ENCODE data around the gene TMEM101. TPM values are rescaled to one million over a fixed set of nuclear protein-coding genes. Genes with fewer than 3 reads are reported as not detected.

Gene TMEM101
- total and polyA plus RNA-seq, 2 donors (not counting 3 experiments of a cell fraction or from before 2014, with no cell fraction given): 30.4 to 60.2 TPM

DNA sequence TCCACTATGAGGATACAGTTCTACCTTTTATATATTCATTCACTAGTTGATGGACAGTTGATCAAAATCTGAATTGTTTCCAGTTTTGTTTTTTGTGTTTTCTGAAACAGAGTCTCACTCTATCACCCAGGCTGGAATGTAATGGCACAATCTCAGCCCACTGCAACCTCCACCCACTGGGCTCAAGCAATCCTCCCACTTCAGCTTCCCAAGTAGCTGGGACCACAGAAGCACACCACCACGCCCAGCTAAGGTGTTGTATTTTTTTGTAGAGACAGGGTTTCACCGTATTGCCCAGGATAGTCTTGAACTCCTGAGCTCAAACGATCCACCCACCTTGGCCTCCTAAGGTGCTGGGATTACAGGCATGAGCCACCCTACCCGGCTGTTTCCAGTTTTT, 30.7 kb upstream of the TMEM101 start:
- ChIA-PET POLR2A (no interaction called here), CTCF (interaction anchor here (3.3 kb wide), 1 partner anchor 70 kb away, joined by 34 read pairs; no protein-coding TSS in a partner anchor)
- no peak for TF ChIP-seq POLR2AphosphoS5 (IDR thresholded peaks at IDR 0.05; ENCODE audit: insufficient read depth, low read depth, low read length)
- TF ChIP-seq, protein P1, sequence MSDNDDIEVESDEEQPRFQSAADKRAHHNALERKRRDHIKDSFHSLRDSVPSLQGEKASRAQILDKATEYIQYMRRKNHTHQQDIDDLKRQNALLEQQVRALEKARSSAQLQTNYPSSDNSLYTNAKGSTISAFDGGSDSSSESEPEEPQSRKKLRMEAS (IDR thresholded peaks at IDR 0.05; ENCODE audit: insufficient read depth, insufficient read length): no peak
- no peak for TF ChIP-seq EZH2 (IDR thresholded peaks at IDR 0.05; ENCODE audit: borderline replicate concordance, low read depth, low read length, severe bottlenecking)
- H3K4me2 ChIP-seq (ENCODE audit: insufficient read depth, low read length): no peak overlapping the region
- H3K27ac ChIP-seq (ENCODE audit: insufficient read depth, low read depth, low read length): no peak overlapping the region
- no peak for FAIRE-seq
- peaks cover 4% of the 10 kb centered on the region for H4K20me1 ChIP-seq (replicated peaks; ENCODE audit: control insufficient read depth, extremely low read depth, insufficient read depth, low read length)
- no peak overlapping the region for H2AFZ ChIP-seq (ENCODE audit: low read depth, low read length)
- DNase-seq (ENCODE audit: low read depth, low spot score): no peak
- H3K27me3 ChIP-seq (ENCODE audit: control insufficient read depth in 2 of 2, insufficient read depth in 2 of 2, low read length in 2 of 2): no peaks in the 10 kb centered on the region
- H3K4me1 ChIP-seq (ENCODE audit: control insufficient read depth, extremely low read depth, insufficient read depth, low read length): peaks cover 9% of the 10 kb centered on the region
- no TSS peak for BruUV-seq (replicated peaks)
- no peak overlapping the region for H3K4me3 ChIP-seq (replicated peaks in 1 of 3; ENCODE audit: insufficient read depth in 1 of 3, low read depth in 1 of 3, low read length in 3 of 3)
- dilution Hi-C loops (cut with MboI; ENCODE audit: extremely low pct_ligation_motif_present, low sequenced_read_pairs) (no loop called here), intact Hi-C loops (cut with micrococcal nuclease) (no loop called here)
- no peak overlapping the region for H3K9ac ChIP-seq (replicated peaks; ENCODE audit: extremely low read depth, insufficient read depth, low read length)
- peaks cover 4 to 13% of the 10 kb centered on the region in 2 experiments for H3K36me3 ChIP-seq (ENCODE audit: control insufficient read depth in 2 of 2, extremely low read depth in 1 of 2, insufficient read depth in 2 of 2, low read length in 2 of 2)
- no peaks in the 10 kb centered on the region for H3K9me3 ChIP-seq (replicated peaks; ENCODE audit: control insufficient read depth, insufficient read depth, low read length)
- H3K9me1 ChIP-seq (replicated peaks; ENCODE audit: control insufficient read depth, extremely low read depth, insufficient read depth, low read length): no peaks in the 10 kb centered on the region
- peaks cover 73% of the 10 kb centered on the region for H3K79me2 ChIP-seq (ENCODE audit: control insufficient read depth, insufficient read depth, low read length)

DNA sequence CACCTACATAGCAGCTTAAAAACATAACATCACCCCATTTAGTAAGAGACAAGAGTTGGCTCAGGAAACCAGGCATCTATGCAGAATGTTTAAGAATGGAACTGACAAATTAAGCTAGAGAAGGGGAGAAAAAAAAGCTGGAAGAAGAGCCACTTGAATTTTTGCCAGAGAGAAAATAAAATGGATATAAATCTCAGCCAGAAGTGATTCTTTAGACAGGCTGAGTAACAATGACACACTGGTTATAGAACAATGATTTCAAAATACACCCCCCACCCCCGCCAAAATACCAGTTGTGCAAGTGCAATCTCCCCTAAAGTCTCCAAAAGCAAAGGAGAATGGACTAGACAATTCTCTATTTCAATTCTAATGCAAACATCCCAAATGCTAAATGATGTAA, 29.3 kb upstream of the TMEM101 start:
- TF ChIP-seq, protein P1 (IDR thresholded peaks at IDR 0.05; ENCODE audit: insufficient read depth, insufficient read length): no peak
- TF ChIP-seq FOS (IDR thresholded peaks at IDR 0.05; ENCODE audit: borderline replicate concordance, insufficient read depth, low read length) (no peak), POLR2A (IDR thresholded peaks at IDR 0.05; ENCODE audit: low read depth, low read length) (no peak), POLR2AphosphoS5 (IDR thresholded peaks at IDR 0.05; ENCODE audit: insufficient read depth, low read depth, low read length) (no peak), JUN (IDR thresholded peaks at IDR 0.05; ENCODE audit: borderline replicate concordance, insufficient read depth, insufficient read length, low read depth) (no peak), EZH2 (IDR thresholded peaks at IDR 0.05; ENCODE audit: borderline replicate concordance, low read depth, low read length, severe bottlenecking) (no peak), GATA2 (IDR thresholded peaks at IDR 0.05; ENCODE audit: insufficient read depth, insufficient read length, low read depth, low read length) (no peak), MYC (IDR thresholded peaks at IDR 0.05; ENCODE audit: low read depth, low read length) (no peak)
- TF ChIP-seq, protein P2, sequence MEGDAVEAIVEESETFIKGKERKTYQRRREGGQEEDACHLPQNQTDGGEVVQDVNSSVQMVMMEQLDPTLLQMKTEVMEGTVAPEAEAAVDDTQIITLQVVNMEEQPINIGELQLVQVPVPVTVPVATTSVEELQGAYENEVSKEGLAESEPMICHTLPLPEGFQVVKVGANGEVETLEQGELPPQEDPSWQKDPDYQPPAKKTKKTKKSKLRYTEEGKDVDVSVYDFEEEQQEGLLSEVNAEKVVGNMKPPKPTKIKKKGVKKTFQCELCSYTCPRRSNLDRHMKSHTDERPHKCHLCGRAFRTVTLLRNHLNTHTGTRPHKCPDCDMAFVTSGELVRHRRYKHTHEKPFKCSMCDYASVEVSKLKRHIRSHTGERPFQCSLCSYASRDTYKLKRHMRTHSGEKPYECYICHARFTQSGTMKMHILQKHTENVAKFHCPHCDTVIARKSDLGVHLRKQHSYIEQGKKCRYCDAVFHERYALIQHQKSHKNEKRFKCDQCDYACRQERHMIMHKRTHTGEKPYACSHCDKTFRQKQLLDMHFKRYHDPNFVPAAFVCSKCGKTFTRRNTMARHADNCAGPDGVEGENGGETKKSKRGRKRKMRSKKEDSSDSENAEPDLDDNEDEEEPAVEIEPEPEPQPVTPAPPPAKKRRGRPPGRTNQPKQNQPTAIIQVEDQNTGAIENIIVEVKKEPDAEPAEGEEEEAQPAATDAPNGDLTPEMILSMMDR (IDR thresholded peaks at IDR 0.05; ENCODE audit: extremely low read depth in 1 of 2, insufficient read depth in 1 of 2, low read depth in 1 of 2, low read length in 2 of 2): no peak
- DNase-seq (ENCODE audit: low read depth, low spot score): peak; percentile 11
- H4K20me1 ChIP-seq (replicated peaks; ENCODE audit: control insufficient read depth, extremely low read depth, insufficient read depth, low read length): peaks cover 4% of the 10 kb centered on the region
- no peaks in the 10 kb centered on the region for H3K9me3 ChIP-seq (replicated peaks; ENCODE audit: control insufficient read depth, insufficient read depth, low read length)
- H3K4me1 ChIP-seq (ENCODE audit: control insufficient read depth, extremely low read depth, insufficient read depth, low read length): peaks cover 9% of the 10 kb centered on the region
- no peak overlapping the region for H3K4me2 ChIP-seq (ENCODE audit: insufficient read depth, low read length)
- ChIA-PET CTCF (interaction anchor here (1.0 to 3.5 kb wide), 12 partner anchors 11 to 198 kb away, joined by 3 to 38 read pairs (median 5); partner anchors contain the start of genes G6PC3 and HDAC5), POLR2A (interaction anchor here (0.8 to 1.0 kb wide), 2 partner anchors 14 to 80 kb away, joined by 5 to 6 read pairs; partner anchors contain the start of gene HDAC5)
- H3K79me2 ChIP-seq (ENCODE audit: control insufficient read depth, insufficient read depth, low read length): peaks cover 72% of the 10 kb centered on the region
- no peak overlapping the region for H2AFZ ChIP-seq (ENCODE audit: low read depth, low read length)
- no peak overlapping the region for H3K27ac ChIP-seq (ENCODE audit: insufficient read depth, low read depth, low read length)
- BruUV-seq (replicated peaks): no TSS peak
- no peak overlapping the region for H3K9ac ChIP-seq (replicated peaks; ENCODE audit: extremely low read depth, insufficient read depth, low read length)
- dilution Hi-C loops (cut with MboI; ENCODE audit: extremely low pct_ligation_motif_present, low sequenced_read_pairs): no loop called here
- peaks cover 0 to 7% of the 10 kb centered on the region in 2 experiments for H3K36me3 ChIP-seq (ENCODE audit: control insufficient read depth in 2 of 2, extremely low read depth in 1 of 2, insufficient read depth in 2 of 2, low read length in 2 of 2)
- H3K9me1 ChIP-seq (replicated peaks; ENCODE audit: control insufficient read depth, extremely low read depth, insufficient read depth, low read length): no peaks in the 10 kb centered on the region
- H3K27me3 ChIP-seq (ENCODE audit: control insufficient read depth in 2 of 2, insufficient read depth in 2 of 2, low read length in 2 of 2): no peaks in the 10 kb centered on the region
- H3K4me3 ChIP-seq (replicated peaks in 1 of 3; ENCODE audit: insufficient read depth in 1 of 3, low read depth in 1 of 3, low read length in 3 of 3): no peak overlapping the region
- intact Hi-C loops (cut with micrococcal nuclease): no loop called here
- peak; percentile 18 for FAIRE-seq

Data from endothelial cell of umbilical vein (primary cell).